Mucosa of stomach (tissue), 1 donor: ENCODE results near the gene MRM3.

ENCODE experiments used
- H3K27me3 ChIP-seq: one replicate; pipeline ENCODE4 v1.7.0; 2013; ENCODE audit warnings: mild to moderate bottlenecking, low read length; ENCODE audit not compliant: control insufficient read depth, insufficient read depth
- H3K36me3 ChIP-seq: one replicate; pipeline ENCODE4 v1.7.0; 2013; ENCODE audit warnings: low read length; ENCODE audit not compliant: control insufficient read depth, insufficient read depth
- H3K4me1 ChIP-seq: one replicate; pipeline ENCODE4 v1.7.0; 2013; ENCODE audit warnings: mild to moderate bottlenecking, low read length; ENCODE audit not compliant: control insufficient read depth, insufficient read depth
- H3K4me3 ChIP-seq: one replicate; pipeline ENCODE4 v1.7.0; 2013; ENCODE audit warnings: low read length
- H3K9ac ChIP-seq: one replicate; pipeline ENCODE4 v1.7.0; 2013; ENCODE audit warnings: mild to moderate bottlenecking, low read length, moderate library complexity
- H3K9me3 ChIP-seq: one replicate; pipeline ENCODE4 v1.7.0; 2013; ENCODE audit warnings: mild to moderate bottlenecking, low read length, moderate library complexity; ENCODE audit not compliant: control insufficient read depth
- donor health status: Pancreatic carcinoma.

The MRM3 gene

DNA sequence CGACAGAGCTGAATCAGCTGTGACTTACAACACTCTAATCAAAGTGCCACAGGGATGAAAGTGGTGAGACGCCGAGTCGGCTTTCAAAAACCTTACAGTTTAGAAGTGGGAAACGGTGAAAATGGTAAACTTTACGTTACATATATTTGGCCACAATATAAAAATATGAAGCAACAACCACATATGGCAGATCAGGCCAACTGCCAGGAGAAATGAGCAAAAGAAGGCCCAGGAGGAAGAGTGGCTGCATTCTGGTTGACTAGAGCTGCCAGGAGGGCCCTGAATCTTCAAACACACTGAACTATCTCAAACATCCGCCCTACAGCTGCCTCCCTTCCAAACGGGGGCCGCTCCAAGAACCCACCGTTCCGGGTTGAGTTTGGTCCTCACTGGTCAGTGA, 56.3 kb downstream of the MRM3 start:
- Histone ChIP-seq H3K9ac (no peak overlapping the region), H3K36me3 (no peaks in the 10 kb centered on the region), H3K9me3 (no peaks in the 10 kb centered on the region), H3K4me3 (no peak overlapping the region), H3K27me3 (no peaks in the 10 kb centered on the region), H3K4me1 (no peaks in the 10 kb centered on the region)

DNA sequence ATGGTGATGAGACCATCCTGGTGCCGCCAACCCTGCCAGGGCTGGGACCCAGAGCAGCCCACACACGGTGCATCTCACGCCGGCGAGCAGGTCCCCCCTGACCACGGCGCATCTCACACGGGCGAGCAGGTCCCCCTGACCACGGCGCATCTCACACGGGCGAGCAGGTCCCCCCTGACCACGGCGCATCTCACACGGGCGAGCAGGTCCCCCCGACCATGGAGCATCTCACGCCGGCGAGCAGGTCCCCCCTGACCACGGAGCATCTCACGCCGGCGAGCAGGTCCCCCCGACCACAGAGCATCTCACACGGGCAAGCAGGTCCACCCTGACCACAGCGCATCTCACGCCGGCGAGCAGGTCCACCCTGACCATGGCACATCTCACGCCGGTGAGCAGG, 59.2 kb downstream of the MRM3 start:
- no peak overlapping the region for H3K4me3 ChIP-seq
- no peaks in the 10 kb centered on the region for H3K27me3 ChIP-seq
- H3K9ac ChIP-seq, result no peak overlapping the region
- H3K36me3 ChIP-seq, result no peaks in the 10 kb centered on the region
- no peaks in the 10 kb centered on the region for H3K4me1 ChIP-seq
- H3K9me3 ChIP-seq, result no peaks in the 10 kb centered on the region
